ENCODE results near the gene LIM2.

The LIM2 gene

GRCh38 chr19:51387924-51388389, at the start of gene LIM2:
LIM2 (minus strand) TSS chr19:51387974; CDS start chr19:51387443, 531 bp downstream.
- Histone ChIP-seq H3K27me3 (replicated peaks; ENCODE audit: insufficient read depth, low read length) (no peaks in the 10 kb centered on the region), H3F3A (ENCODE audit: insufficient read depth, low read length) (no peaks in the 10 kb centered on the region), H4K20me1 (ENCODE audit: insufficient read depth, low read length) (no peaks in the 10 kb centered on the region), H3K4me1 (ENCODE audit: low read length) (no peaks in the 10 kb centered on the region), H3K4me2 (ENCODE audit: low read depth, low read length) (no peak within 1 kb of the TSS), H3K36me3 (replicated peaks; ENCODE audit: insufficient read depth, low read length) (no peaks in the 10 kb centered on the region), H3K4me3 (ENCODE audit: low read length) (no peak within 1 kb of the TSS), H2AFZ (ENCODE audit: low read length) (no peak within 1 kb of the TSS), H3K9ac (ENCODE audit: low read length) (no peak within 1 kb of the TSS), H3K79me2 (ENCODE audit: low read length) (no peaks in the 10 kb centered on the region), H3K9me2 (replicated peaks; ENCODE audit: insufficient read depth, low read length) (no peaks in the 10 kb centered on the region), H3K27ac (ENCODE audit: low read length) (no peak within 1 kb of the TSS), H3K9me3 (replicated peaks; ENCODE audit: insufficient read depth, low read length) (no peaks in the 10 kb centered on the region)
- DNase-seq: no peak
- TF ChIP-seq CTCF (IDR thresholded peaks at IDR 0.05; ENCODE audit: low read length): no peak
- no peak for TF ChIP-seq EZH2phosphoT487 (IDR thresholded peaks at IDR 0.05; ENCODE audit: low read length)
- TF ChIP-seq EZH2 (optimal IDR thresholded peaks at IDR 0.05; ENCODE audit: low read depth, low read length): no peak

- Histone ChIP-seq H3K9me3 (replicated peaks; ENCODE audit: insufficient read depth, low read length) (no peaks in the 10 kb centered on the region), H3K4me2 (ENCODE audit: low read depth, low read length) (no peak overlapping the region), H3K4me1 (ENCODE audit: low read length) (no peaks in the 10 kb centered on the region), H4K20me1 (ENCODE audit: insufficient read depth, low read length) (no peaks in the 10 kb centered on the region), H3K27me3 (replicated peaks; ENCODE audit: insufficient read depth, low read length) (no peaks in the 10 kb centered on the region), H3K36me3 (replicated peaks; ENCODE audit: insufficient read depth, low read length) (no peaks in the 10 kb centered on the region), H3F3A (ENCODE audit: insufficient read depth, low read length) (no peaks in the 10 kb centered on the region), H2AFZ (ENCODE audit: low read length) (no peak overlapping the region), H3K9me2 (replicated peaks; ENCODE audit: insufficient read depth, low read length) (no peaks in the 10 kb centered on the region), H3K27ac (ENCODE audit: low read length) (no peak overlapping the region), H3K9ac (ENCODE audit: low read length) (no peak overlapping the region), H3K79me2 (ENCODE audit: low read length) (no peaks in the 10 kb centered on the region), H3K4me3 (ENCODE audit: low read length) (no peak overlapping the region)
- DNase-seq: no peak
- no peak for TF ChIP-seq CTCF (IDR thresholded peaks at IDR 0.05; ENCODE audit: low read length)
- no peak for TF ChIP-seq EZH2phosphoT487 (IDR thresholded peaks at IDR 0.05; ENCODE audit: low read length)
- TF ChIP-seq EZH2 (optimal IDR thresholded peaks at IDR 0.05; ENCODE audit: low read depth, low read length): no peak
Measured at GRCh38 chr19:51434456-51434855, 46.7 kb upstream of the LIM2 start.

- TF ChIP-seq EZH2 (optimal IDR thresholded peaks at IDR 0.05; ENCODE audit: low read depth, low read length) (no peak), EZH2phosphoT487 (IDR thresholded peaks at IDR 0.05; ENCODE audit: low read length) (no peak), CTCF (IDR thresholded peaks at IDR 0.05; ENCODE audit: low read length) (no peak)
- Histone ChIP-seq H3K9me3 (replicated peaks; ENCODE audit: insufficient read depth, low read length) (no peaks in the 10 kb centered on the region), H3K27me3 (replicated peaks; ENCODE audit: insufficient read depth, low read length) (no peaks in the 10 kb centered on the region)
Measured at GRCh38 chr19:51433043-51433442, 45.3 kb upstream of the LIM2 start.

More at GRCh38 chr19:51433043-51433442, 45.3 kb upstream of the LIM2 start:
- H3K9me2 ChIP-seq (replicated peaks; ENCODE audit: insufficient read depth, low read length): no peaks in the 10 kb centered on the region
- no peak overlapping the region for H3K4me3 ChIP-seq (ENCODE audit: low read length)
- no peak for DNase-seq
- no peak overlapping the region for H3K9ac ChIP-seq (ENCODE audit: low read length)
- no peaks in the 10 kb centered on the region for H3K36me3 ChIP-seq (replicated peaks; ENCODE audit: insufficient read depth, low read length)
- no peak overlapping the region for H2AFZ ChIP-seq (ENCODE audit: low read length)
- H3K79me2 ChIP-seq (ENCODE audit: low read length): no peaks in the 10 kb centered on the region
- H3K27ac ChIP-seq (ENCODE audit: low read length): no peak overlapping the region
- no peaks in the 10 kb centered on the region for H3F3A ChIP-seq (ENCODE audit: insufficient read depth, low read length)
- H3K4me1 ChIP-seq (ENCODE audit: low read length): no peaks in the 10 kb centered on the region
- H4K20me1 ChIP-seq (ENCODE audit: insufficient read depth, low read length): no peaks in the 10 kb centered on the region
- no peak overlapping the region for H3K4me2 ChIP-seq (ENCODE audit: low read depth, low read length)

Data from MM.1S (cell line).